ENCODE measurements around the gene CACNA1A.

Gene CACNA1A

DNA sequence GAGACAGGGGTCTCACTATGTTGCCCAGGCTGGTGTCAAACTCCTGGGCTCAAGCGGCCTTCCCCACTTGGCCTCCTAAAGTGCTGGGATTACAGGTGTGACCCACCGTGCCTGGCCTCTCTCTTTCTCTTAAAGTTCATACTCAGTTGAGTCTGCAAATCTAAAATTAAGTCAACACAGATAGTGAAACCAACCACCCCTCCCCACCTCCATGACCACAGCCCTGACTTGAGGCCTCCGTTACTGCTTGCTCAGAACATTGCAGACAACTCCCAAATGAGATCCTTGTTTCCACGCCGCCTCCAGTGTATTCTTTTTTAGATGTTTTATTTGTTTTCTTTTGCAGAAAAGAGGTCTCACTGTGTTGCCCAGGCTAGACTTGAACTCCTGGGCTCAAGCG lies 94.4 kb downstream of the CACNA1A start:
- no peak overlapping the region for H3K4me3 ChIP-seq (ENCODE audit: low read depth, low read length)
- TF ChIP-seq, protein P1, sequence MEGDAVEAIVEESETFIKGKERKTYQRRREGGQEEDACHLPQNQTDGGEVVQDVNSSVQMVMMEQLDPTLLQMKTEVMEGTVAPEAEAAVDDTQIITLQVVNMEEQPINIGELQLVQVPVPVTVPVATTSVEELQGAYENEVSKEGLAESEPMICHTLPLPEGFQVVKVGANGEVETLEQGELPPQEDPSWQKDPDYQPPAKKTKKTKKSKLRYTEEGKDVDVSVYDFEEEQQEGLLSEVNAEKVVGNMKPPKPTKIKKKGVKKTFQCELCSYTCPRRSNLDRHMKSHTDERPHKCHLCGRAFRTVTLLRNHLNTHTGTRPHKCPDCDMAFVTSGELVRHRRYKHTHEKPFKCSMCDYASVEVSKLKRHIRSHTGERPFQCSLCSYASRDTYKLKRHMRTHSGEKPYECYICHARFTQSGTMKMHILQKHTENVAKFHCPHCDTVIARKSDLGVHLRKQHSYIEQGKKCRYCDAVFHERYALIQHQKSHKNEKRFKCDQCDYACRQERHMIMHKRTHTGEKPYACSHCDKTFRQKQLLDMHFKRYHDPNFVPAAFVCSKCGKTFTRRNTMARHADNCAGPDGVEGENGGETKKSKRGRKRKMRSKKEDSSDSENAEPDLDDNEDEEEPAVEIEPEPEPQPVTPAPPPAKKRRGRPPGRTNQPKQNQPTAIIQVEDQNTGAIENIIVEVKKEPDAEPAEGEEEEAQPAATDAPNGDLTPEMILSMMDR (IDR thresholded peaks at IDR 0.05; ENCODE audit: borderline replicate concordance, insufficient read depth, low read depth, low read length): no peak

DNA sequence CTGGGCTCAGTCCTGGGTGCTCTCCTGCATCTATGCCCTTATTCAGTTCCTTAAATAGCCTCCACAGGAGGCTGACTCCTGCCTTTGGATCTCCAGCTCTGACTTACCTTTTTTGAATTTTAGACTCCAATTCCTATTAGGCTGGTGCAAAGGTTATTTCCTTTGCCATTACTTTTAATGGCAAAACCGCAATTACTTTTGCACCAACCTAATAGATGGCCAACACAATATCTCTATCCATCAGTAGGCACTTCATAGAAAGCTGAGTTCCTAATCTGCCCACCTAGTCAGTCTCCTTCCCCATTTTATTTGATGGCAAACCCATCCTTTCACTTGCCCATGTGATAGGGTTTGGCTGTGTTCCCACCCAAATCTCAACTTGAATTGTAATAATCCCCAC lies 95.3 kb downstream of the CACNA1A start:
- TF ChIP-seq, protein P1 (IDR thresholded peaks at IDR 0.05; ENCODE audit: borderline replicate concordance, insufficient read depth, low read depth, low read length): no peak

DNA sequence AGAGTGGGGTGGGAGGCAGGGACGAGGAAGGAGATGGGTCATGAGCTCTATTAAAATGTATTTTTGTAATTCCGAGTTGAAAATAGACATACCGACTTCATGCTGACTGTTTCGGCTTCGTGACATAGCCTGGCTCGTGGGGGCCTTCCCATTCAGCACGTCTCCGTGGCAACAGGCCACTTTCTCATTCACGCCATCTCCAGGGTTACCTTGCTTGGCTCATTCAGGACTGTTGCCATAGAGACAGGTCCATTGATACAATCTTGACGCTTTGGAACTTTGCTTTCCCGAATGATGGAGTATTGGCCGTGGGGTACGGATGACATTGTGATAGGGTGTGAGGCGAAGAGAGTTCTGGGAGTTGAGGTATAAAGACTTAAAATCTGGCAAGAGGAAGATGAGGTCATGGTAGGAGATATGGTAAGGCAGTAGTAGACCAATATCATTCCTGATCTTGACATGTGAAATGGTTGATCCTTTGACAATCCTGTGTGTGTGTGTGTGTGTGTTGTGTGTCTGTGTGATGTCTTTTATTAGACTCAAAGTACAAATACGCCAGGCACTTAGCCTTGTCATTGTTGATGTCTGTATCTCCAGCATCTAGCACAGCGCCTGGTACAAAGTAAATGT lies 97.3 kb downstream of the CACNA1A start:
- H3K4me3 ChIP-seq (ENCODE audit: low read depth, low read length): no peak overlapping the region
- TF ChIP-seq, protein P1 (IDR thresholded peaks at IDR 0.05; ENCODE audit: borderline replicate concordance, insufficient read depth, low read depth, low read length): no peak

More for the DNA sequence above, 95.3 kb downstream of the CACNA1A start:
- H3K4me3 ChIP-seq (ENCODE audit: low read depth, low read length): no peak overlapping the region

DNA sequence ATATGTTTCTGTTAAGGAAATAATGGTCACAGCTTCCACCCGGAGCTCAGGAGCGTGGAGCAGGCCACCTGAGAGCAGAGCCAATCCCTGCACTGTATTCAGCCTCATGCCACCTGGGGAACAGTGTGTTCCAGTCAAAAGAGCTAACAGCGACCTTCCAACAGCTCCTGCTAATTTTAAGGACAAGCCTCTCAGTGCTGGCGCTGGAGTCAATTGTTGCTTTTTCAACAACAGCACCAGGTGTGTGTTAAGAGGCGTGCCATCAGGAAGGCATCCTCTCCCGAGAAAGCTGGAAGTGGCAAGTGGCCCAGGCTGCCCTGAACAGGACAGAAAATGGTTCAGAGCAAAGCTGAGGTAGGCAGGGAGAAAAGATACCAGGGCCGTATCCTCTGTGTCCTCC lies 102.0 kb downstream of the CACNA1A start:
- H3K4me3 ChIP-seq (ENCODE audit: low read depth, low read length): no peak overlapping the region
- TF ChIP-seq, protein P1 (IDR thresholded peaks at IDR 0.05; ENCODE audit: borderline replicate concordance, insufficient read depth, low read depth, low read length): no peak

DNA sequence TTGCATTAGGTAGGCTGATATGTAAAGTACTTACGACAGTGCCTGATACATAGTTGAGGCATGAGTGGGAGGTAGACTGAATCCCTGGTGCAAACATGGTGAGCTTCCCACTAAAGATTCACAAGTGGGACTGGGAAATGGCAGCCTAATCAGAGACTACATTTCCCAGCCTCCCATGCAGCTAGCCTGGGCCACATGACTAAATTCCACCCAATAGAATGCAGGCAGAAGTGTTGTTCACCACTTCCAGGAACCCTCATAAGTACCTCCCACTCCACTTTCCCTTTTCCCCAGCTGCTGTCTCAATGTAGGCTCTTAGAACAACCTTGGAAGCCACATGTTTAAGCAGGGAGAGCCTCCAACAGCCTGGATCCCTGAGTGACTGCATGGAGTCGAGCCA lies 104.9 kb downstream of the CACNA1A start:
- no peak overlapping the region for H3K4me3 ChIP-seq (ENCODE audit: low read depth, low read length)
- TF ChIP-seq, protein P1 (IDR thresholded peaks at IDR 0.05; ENCODE audit: borderline replicate concordance, insufficient read depth, low read depth, low read length): no peak

DNA sequence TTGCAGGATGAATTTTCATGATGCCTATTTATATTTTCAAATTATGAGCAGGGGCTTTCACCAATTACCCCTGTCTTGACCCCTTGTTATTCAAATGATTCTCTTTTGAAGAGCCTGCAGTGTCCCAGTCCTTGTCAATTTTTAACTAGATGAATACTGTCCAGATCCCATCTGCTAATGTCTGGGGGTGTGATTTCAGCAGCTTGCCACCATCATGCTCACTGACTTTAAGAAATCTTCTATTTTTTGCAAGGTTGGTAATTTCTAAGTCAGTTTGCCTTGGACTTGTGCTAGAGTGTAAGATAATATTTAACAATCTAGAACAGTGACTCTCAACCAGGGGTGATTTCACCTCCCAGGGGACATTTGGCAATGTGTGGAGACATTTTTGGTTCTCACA lies 106.0 kb downstream of the CACNA1A start:
- TF ChIP-seq, protein P1 (IDR thresholded peaks at IDR 0.05; ENCODE audit: borderline replicate concordance, insufficient read depth, low read depth, low read length): no peak
- no peak overlapping the region for H3K4me3 ChIP-seq (ENCODE audit: low read depth, low read length)

DNA sequence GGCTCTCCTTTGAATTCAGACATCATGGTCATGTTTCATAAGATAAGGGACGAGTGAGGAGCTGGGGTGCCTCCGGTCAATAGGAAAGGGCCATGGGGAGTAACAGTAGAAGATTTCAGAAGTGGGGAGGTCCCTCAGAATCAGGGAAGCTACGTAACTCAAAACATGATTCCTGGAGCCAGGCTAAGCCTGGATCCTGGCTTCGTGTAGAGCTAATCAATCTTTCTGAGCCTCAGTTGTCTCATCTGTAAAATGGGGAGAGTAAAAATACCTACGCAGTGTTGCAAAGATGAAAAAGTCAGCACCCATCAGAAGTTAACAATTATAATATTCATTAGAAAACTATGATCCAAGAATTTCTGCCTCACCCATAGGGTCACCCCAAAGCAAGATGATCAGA lies 106.5 kb downstream of the CACNA1A start:
- TF ChIP-seq, protein P1 (IDR thresholded peaks at IDR 0.05; ENCODE audit: borderline replicate concordance, insufficient read depth, low read depth, low read length): no peak
- no peak overlapping the region for H3K4me3 ChIP-seq (ENCODE audit: low read depth, low read length)

Measured in GM12875 (cell line).